GM18505 (cell line): ENCODE results near the gene EPM2A.
"Not testable (repeated sequence)": the region's sequence is repeated elsewhere in the genome, so short reads cannot be mapped to it uniquely, and the experiment has no call there.

Source experiments
- ATAC-seq: cut with Tn5 transposase; IDR thresholded peaks from one replicate; pipeline ENCODE4 v1.9.1; 2021; ENCODE audit not compliant: unreplicated experiment
- POLR2A ChIP-seq: IDR thresholded peaks from 4 replicates; pipeline ENCODE4 v1.6.1; 2011; ENCODE audit warnings: borderline replicate concordance; ENCODE audit not compliant: insufficient read depth, insufficient read length; ENCODE audit errors: extremely low read depth

The EPM2A gene

GRCh38 chr6:145743332-145743731, 8.0 kb upstream of the EPM2A start:
- no peak for ATAC-seq
- no peak for TF ChIP-seq POLR2A

- ATAC-seq, result not testable (repeated sequence)
Measured at GRCh38 chr6:145742472-145742871, 7.2 kb upstream of the EPM2A start.

- ATAC-seq, result not testable (repeated sequence)
Measured at GRCh38 chr6:145739685-145740084, 4.4 kb upstream of the EPM2A start.

- no peak for TF ChIP-seq POLR2A
- ATAC-seq, result no peak
Measured at GRCh38 chr6:145738265-145738664, 2.9 kb upstream of the EPM2A start.

GRCh38 chr6:145736661-145737144, 1.4 kb upstream of the EPM2A start:
- ATAC-seq, result no peak
- no peak for TF ChIP-seq POLR2A

- peak; percentile 70 for ATAC-seq
- TF ChIP-seq POLR2A, result peak; percentile 79
Measured at GRCh38 chr6:145734486-145735355, 599 bp downstream of the EPM2A start.

GRCh38 chr6:145733810-145734209, 1.5 kb downstream of the EPM2A start:
- ATAC-seq, result no peak
- no peak for TF ChIP-seq POLR2A

GRCh38 chr6:145733207-145733606, 2.1 kb downstream of the EPM2A start:
- no peak for TF ChIP-seq POLR2A
- ATAC-seq, result no peak

GRCh38 chr6:145731447-145731846, 3.9 kb downstream of the EPM2A start:
- no peak for ATAC-seq
- no peak for TF ChIP-seq POLR2A

GRCh38 chr6:145729887-145730286, 5.4 kb downstream of the EPM2A start:
- no peak for ATAC-seq
- TF ChIP-seq POLR2A, result no peak

- no peak for TF ChIP-seq POLR2A
- ATAC-seq, result no peak
Measured at GRCh38 chr6:145728444-145729385, 6.6 kb downstream of the EPM2A start.

- TF ChIP-seq POLR2A, result no peak
Measured at GRCh38 chr6:145727817-145728388, 7.4 kb downstream of the EPM2A start.

GRCh38 chr6:145725570-145725969, 9.8 kb downstream of the EPM2A start:
- TF ChIP-seq POLR2A, result no peak
- ATAC-seq, result no peak

More at GRCh38 chr6:145727817-145728388, 7.4 kb downstream of the EPM2A start:
- ATAC-seq, result no peak

- ATAC-seq, result no peak
- TF ChIP-seq POLR2A, result no peak
Measured at GRCh38 chr6:145723646-145724045, 11.7 kb downstream of the EPM2A start.

GRCh38 chr6:145722190-145722589, 13.1 kb downstream of the EPM2A start:
- ATAC-seq, result no peak
- TF ChIP-seq POLR2A, result no peak
